ENCODE data around the gene FRMPD1.

FRMPD1 gene

DNA sequence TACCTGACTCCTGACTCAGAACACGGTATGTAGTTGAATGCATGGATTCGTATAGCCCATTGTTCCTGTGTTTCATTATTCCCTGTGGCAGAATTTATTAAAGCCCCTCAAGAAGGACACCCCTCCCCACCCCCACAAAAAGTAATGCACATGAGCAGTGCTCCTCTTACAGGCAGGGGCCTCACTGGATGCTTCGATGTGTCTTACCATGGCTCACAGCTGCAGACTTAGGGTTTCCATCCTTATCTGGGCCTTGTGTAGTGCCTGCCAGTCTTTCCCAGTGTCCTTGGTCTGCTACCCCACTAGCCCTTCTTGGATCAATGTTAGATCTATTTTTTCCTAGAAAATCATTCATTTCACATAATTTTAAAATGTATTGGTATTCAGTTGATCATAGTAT, 119.2 kb downstream of the FRMPD1 start:
- TF ChIP-seq, protein P1, sequence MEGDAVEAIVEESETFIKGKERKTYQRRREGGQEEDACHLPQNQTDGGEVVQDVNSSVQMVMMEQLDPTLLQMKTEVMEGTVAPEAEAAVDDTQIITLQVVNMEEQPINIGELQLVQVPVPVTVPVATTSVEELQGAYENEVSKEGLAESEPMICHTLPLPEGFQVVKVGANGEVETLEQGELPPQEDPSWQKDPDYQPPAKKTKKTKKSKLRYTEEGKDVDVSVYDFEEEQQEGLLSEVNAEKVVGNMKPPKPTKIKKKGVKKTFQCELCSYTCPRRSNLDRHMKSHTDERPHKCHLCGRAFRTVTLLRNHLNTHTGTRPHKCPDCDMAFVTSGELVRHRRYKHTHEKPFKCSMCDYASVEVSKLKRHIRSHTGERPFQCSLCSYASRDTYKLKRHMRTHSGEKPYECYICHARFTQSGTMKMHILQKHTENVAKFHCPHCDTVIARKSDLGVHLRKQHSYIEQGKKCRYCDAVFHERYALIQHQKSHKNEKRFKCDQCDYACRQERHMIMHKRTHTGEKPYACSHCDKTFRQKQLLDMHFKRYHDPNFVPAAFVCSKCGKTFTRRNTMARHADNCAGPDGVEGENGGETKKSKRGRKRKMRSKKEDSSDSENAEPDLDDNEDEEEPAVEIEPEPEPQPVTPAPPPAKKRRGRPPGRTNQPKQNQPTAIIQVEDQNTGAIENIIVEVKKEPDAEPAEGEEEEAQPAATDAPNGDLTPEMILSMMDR (conservative IDR thresholded peaks at IDR 0.05; ENCODE audit: low read length), result no peak
- no peak for TF ChIP-seq EZH2phosphoT487 (IDR thresholded peaks at IDR 0.05; ENCODE audit: borderline replicate concordance)
- Histone ChIP-seq H3K4me2 (ENCODE audit: low read depth, low read length, poor library complexity, severe bottlenecking) (no peak overlapping the region), H3K4me1 (ENCODE audit: insufficient read depth, low read length, poor library complexity, severe bottlenecking) (no peaks in the 10 kb centered on the region), H4K20me1 (ENCODE audit: insufficient read depth, low read length, poor library complexity, severe bottlenecking) (no peaks in the 10 kb centered on the region), H3F3A (ENCODE audit: low read depth) (no peaks in the 10 kb centered on the region), H3K9me2 (replicated peaks; ENCODE audit: low read depth, low read length) (no peaks in the 10 kb centered on the region), H3K9ac (ENCODE audit: low read depth, low read length, poor library complexity, severe bottlenecking) (no peak overlapping the region), H2AFZ (ENCODE audit: low read length) (no peak overlapping the region), H3K9me3 (ENCODE audit: insufficient read depth, low read depth, low read length) (no peaks in the 10 kb centered on the region), H3K27me3 (ENCODE audit: insufficient read depth, low read length, poor library complexity, severe bottlenecking) (no peaks in the 10 kb centered on the region), H3K79me2 (ENCODE audit: insufficient read depth, low read length) (no peaks in the 10 kb centered on the region), H3K36me3 (ENCODE audit: insufficient read depth, low read length) (no peaks in the 10 kb centered on the region), H3K4me3 (ENCODE audit: low read length, poor library complexity, severe bottlenecking) (no peak overlapping the region)

DNA sequence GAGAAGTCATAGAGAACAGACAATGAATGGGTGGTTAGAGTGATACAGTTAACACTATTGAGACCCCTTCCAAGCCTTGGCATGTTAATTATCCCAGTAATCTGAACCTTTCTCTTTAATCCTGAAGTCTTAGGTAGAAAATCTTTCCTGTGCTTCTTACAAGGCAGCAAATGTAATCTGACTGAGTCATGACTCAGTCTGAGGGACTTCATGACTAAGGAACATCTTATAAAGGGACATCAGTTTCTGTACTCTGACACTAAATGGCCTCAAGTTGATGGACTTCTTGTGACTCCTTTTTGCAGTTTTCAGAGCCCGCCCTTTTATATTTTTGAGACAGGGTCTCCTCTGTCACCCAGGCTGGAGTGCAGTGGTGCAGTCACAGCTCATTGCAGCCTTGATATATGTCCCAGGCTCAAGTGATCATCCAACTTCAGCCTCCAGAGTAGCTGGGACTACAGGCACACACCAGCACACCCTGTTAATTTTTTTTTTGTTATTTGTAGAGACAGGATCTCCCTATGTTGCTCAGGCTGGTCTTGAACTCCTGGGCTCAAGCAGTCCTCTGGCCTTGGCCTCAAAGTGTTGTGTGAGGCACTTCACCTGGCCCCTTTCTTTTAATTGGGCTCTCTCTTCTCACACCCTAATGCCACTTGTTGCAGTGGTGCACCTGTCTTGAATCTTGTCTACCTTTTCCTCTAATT, 124.6 kb downstream of the FRMPD1 start:
- TF ChIP-seq, protein P1 (conservative IDR thresholded peaks at IDR 0.05; ENCODE audit: low read length), result no peak
- TF ChIP-seq EZH2phosphoT487 (IDR thresholded peaks at IDR 0.05; ENCODE audit: borderline replicate concordance), result no peak

DNA sequence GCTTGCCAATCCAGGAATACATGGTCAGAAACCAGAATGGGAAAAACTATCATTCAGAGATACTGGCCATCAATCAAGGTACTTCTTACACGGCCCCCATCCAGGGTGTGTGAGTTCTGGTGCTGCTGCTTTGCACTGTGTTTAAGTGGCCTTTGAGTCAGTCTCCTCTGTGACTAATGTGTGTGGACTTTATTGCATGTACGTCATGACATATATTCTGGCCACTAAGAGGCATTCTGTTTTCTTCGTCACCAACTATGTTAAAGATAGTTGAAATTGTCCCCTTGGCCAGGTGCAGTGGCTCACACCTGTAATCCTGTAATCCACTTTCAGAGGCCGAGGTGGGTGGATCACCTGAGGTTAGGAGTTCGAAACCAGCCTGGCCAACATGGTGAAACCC, 125.6 kb downstream of the FRMPD1 start:
- peaks cover 44% of the 10 kb centered on the region; the same call in 1 of the 2 replicates for H3K36me3 ChIP-seq (ENCODE audit: insufficient read depth, low read length)
- TF ChIP-seq, protein P1 (conservative IDR thresholded peaks at IDR 0.05; ENCODE audit: low read length), result no peak
- no peak for TF ChIP-seq EZH2phosphoT487 (IDR thresholded peaks at IDR 0.05; ENCODE audit: borderline replicate concordance)
- peaks cover 15% of the 10 kb centered on the region for H3K4me1 ChIP-seq (ENCODE audit: insufficient read depth, low read length, poor library complexity, severe bottlenecking)
- no peaks in the 10 kb centered on the region for H3K9me3 ChIP-seq (ENCODE audit: insufficient read depth, low read depth, low read length)
- peaks cover 20% of the 10 kb centered on the region for H4K20me1 ChIP-seq (ENCODE audit: insufficient read depth, low read length, poor library complexity, severe bottlenecking)
- no peaks in the 10 kb centered on the region for H3K9me2 ChIP-seq (replicated peaks; ENCODE audit: low read depth, low read length)
- H3K4me3 ChIP-seq (ENCODE audit: low read length, poor library complexity, severe bottlenecking), result no peak overlapping the region
- H3F3A ChIP-seq (ENCODE audit: low read depth), result no peaks in the 10 kb centered on the region; the same call in 1 of the 2 replicates
- H2AFZ ChIP-seq (ENCODE audit: low read length), result no peak overlapping the region
- H3K9ac ChIP-seq (ENCODE audit: low read depth, low read length, poor library complexity, severe bottlenecking), result no peak overlapping the region
- H3K27me3 ChIP-seq (ENCODE audit: insufficient read depth, low read length, poor library complexity, severe bottlenecking), result no peaks in the 10 kb centered on the region
- H3K4me2 ChIP-seq (ENCODE audit: low read depth, low read length, poor library complexity, severe bottlenecking), result no peak overlapping the region
- H3K79me2 ChIP-seq (ENCODE audit: insufficient read depth, low read length), result peaks cover 25% of the 10 kb centered on the region

More for the DNA sequence above, 124.6 kb downstream of the FRMPD1 start:
- H3K79me2 ChIP-seq (ENCODE audit: insufficient read depth, low read length), result peaks cover 15% of the 10 kb centered on the region; the same call in 1 of the 2 replicates
- H4K20me1 ChIP-seq (ENCODE audit: insufficient read depth, low read length, poor library complexity, severe bottlenecking), result peaks cover 15% of the 10 kb centered on the region
- H3K36me3 ChIP-seq (ENCODE audit: insufficient read depth, low read length), result peaks cover 34% of the 10 kb centered on the region; the same call in 1 of the 2 replicates
- peaks cover 7% of the 10 kb centered on the region for H3K4me1 ChIP-seq (ENCODE audit: insufficient read depth, low read length, poor library complexity, severe bottlenecking)
- H3K9me2 ChIP-seq (replicated peaks; ENCODE audit: low read depth, low read length), result no peaks in the 10 kb centered on the region
- H3K4me2 ChIP-seq (ENCODE audit: low read depth, low read length, poor library complexity, severe bottlenecking), result no peak overlapping the region
- H3K27me3 ChIP-seq (ENCODE audit: insufficient read depth, low read length, poor library complexity, severe bottlenecking), result no peaks in the 10 kb centered on the region
- no peaks in the 10 kb centered on the region; the same call in 1 of the 2 replicates for H3F3A ChIP-seq (ENCODE audit: low read depth)
- H3K9ac ChIP-seq (ENCODE audit: low read depth, low read length, poor library complexity, severe bottlenecking), result no peak overlapping the region
- no peaks in the 10 kb centered on the region for H3K9me3 ChIP-seq (ENCODE audit: insufficient read depth, low read depth, low read length)
- H2AFZ ChIP-seq (ENCODE audit: low read length), result no peak overlapping the region
- no peak overlapping the region for H3K4me3 ChIP-seq (ENCODE audit: low read length, poor library complexity, severe bottlenecking)
